Retinal pigment epithelial cell (primary cell): Measurements from ENCODE around the gene PROKR1.

Experiments
- DNase-seq: peaks from one replicate; pipeline ENCODE4 v3.0.0-alpha.2; 2010; ENCODE audit warnings: low read depth
- H3K4me3 ChIP-seq: 2 replicates; pipeline ENCODE4 v1.5.1; 2011; ENCODE audit warnings: mild to moderate bottlenecking, low read length, control low read depth, moderate library complexity
- TF ChIP-seq, protein P1 (sequence below): conservative IDR thresholded peaks from 2 replicates; pipeline ENCODE4 v1.5.1; 2011; ENCODE audit warnings: low read depth, low read length, control low read depth, inconsistent platforms

The PROKR1 gene

DNA sequence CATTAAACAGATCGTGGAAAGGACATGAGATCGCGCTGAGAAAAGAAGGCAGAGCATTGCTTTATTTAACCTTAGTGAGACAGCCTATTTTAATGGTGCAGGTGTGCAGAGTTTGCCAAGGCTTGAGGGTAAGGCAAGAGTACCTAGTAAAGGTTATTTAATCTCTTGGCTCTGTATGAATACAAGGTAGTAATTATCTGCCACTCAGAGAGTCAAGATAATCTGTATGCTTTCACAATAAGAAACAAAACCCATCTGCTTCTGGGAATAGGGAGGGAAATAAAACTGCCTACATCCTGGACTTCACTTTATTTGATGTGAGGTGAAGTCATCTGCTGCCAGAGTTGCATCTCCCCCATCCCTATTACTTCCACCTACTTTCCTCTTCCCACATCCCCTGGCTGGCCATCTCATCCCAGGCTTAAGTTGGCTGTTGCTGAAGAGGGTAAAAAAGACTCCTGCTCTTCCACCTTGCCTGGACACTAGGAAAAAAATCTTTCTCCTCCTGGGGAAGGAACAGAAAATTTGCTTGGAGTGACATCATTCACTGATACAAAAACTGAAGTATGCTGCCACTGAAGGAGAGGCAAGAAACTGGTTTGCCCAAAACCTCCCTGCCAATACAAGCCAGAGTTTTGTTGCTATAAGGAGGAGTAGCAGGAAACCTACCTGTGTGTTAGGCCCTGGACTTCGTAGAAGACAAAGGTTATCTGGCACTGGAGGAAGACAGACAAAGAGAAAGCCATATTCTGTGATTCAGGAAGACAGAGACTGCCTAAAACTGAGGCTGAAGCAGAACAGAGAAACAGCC, 55.4 kb downstream of the PROKR1 start:
- no peak overlapping the region for H3K4me3 ChIP-seq
- DNase-seq: no peak
- TF ChIP-seq, protein P1, sequence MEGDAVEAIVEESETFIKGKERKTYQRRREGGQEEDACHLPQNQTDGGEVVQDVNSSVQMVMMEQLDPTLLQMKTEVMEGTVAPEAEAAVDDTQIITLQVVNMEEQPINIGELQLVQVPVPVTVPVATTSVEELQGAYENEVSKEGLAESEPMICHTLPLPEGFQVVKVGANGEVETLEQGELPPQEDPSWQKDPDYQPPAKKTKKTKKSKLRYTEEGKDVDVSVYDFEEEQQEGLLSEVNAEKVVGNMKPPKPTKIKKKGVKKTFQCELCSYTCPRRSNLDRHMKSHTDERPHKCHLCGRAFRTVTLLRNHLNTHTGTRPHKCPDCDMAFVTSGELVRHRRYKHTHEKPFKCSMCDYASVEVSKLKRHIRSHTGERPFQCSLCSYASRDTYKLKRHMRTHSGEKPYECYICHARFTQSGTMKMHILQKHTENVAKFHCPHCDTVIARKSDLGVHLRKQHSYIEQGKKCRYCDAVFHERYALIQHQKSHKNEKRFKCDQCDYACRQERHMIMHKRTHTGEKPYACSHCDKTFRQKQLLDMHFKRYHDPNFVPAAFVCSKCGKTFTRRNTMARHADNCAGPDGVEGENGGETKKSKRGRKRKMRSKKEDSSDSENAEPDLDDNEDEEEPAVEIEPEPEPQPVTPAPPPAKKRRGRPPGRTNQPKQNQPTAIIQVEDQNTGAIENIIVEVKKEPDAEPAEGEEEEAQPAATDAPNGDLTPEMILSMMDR: no peak

DNA sequence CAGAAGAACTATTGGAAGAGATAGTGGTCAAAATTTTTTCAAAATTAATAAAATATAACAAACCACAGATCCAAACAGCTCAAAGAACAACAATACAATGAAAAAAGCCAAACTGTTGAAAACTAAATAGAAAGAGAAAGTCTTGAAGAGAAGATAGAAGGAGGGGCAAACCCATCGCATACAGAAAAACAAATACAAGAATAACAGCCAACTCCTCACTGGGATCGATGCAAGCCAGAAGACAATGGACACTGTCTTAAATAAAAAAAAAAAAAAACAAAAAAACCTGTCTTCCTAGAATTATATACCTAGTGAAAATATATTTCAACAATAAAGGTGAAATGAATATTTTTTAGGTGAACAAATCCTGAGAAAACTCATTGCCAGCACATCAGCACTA, 57.2 kb downstream of the PROKR1 start:
- H3K4me3 ChIP-seq: no peak overlapping the region
- DNase-seq: no peak
- TF ChIP-seq, protein P1: no peak

DNA sequence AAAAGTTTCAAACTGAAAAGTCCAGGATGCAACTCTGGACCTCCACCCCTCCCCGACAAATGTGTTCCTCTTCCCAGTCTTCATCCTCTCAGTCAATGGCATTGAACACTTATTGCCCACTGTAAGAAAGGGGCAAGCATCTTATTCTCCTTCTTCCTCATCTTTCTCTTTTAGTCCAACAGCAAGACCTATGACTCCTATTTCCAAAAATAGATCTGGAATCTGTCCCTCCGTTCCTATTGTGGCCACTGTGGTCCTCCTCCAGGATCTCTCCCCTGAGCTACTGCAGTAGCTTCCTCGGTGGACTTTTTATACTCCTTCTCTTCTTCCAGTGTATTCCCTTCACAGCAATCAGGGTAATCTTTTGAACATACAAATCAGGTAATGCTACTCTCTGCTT, 63.3 kb downstream of the PROKR1 start:
- TF ChIP-seq, protein P1: no peak
- no peak for DNase-seq
- H3K4me3 ChIP-seq: no peak overlapping the region
